GM11168 (cell line): Measurements from ENCODE around the gene SPEM3.
"Not testable (repeated sequence)": the region's sequence is repeated elsewhere in the genome, so short reads cannot be mapped to it uniquely, and the experiment has no call there.

Experiments used
- in situ Hi-C: fragments of 300-500 bp; cut with MboI; formaldehyde crosslinking; loops from one replicate; pipeline ENCODE4 v1.12.0; 2022; ENCODE audit warnings: low sequenced_read_pairs; ENCODE audit not compliant: unreplicated experiment

The SPEM3 gene

DNA sequence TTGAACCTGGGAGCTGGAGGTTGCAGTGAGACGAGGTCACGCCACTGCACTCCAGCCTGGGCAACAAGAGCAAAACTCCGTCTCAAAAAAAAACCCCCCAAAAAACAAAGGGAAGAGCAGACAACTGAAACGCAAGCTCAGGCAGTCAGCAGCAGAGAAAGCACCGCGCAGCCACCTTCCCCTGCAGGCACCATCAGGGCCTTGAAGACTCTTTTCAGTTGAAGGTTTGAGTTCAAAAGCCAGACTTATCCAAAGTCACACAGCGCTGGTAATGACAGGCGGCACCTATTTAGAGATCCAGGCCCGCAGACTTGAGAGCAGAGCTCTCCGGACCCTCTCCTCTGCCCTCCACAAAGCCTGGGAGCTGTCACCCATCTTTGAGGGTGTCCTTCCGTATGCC, 39.6 kb downstream of the SPEM3 start:
- in situ Hi-C loops: no loop called here

- in situ Hi-C loops: no loop called here
Measured at GRCh38 chr17:7468804-7469389, 40.2 kb downstream of the SPEM3 start.

DNA sequence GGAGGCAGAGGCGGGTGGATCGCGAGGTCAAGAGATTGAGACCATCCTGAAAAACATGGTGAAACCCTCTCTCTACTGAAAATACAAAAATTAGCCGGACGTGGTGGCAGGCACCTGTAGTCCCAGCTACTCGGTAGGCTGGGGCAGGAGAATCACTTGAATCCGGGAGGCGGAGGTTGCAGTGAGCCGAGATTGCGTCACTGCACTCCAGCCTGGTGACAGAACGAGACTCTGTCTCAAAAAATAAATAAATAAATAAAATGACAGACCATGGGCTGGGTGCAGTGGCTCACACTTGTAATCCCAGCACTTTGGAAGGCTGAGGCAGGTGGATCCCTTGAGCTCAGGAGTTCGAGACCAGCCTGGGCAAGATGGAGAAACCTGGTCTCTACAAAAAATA, 41.2 kb downstream of the SPEM3 start:
- in situ Hi-C loops: not testable (repeated sequence)

- in situ Hi-C loops: not testable (repeated sequence)
Measured at GRCh38 chr17:7470457-7470973, 41.9 kb downstream of the SPEM3 start.

GRCh38 chr17:7471729-7472128, 43.1 kb downstream of the SPEM3 start:
- in situ Hi-C loops: no loop called here

DNA sequence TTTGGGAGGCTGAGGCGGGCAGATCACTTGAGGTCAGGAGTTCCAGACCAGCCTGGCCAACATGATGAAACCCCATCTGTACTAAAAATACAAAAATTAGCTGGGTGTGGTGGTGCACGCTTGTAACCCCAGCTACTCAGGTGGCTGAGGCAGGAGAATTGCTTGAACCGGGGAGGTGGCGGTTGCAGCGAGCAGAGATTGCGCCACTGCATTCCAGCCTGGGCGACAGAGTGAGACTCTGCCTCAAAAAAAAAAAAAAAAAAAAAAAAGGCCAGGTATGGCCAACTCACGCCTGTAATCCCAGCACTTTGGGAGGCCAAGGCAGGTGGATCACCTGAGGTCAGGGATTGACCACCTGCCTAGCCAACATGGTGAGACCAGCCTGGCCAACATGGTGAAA, 46.1 kb downstream of the SPEM3 start:
- in situ Hi-C loops: not testable (repeated sequence)

GRCh38 chr17:7475764-7476422, 47.2 kb downstream of the SPEM3 start:
- in situ Hi-C loops: no loop called here

DNA sequence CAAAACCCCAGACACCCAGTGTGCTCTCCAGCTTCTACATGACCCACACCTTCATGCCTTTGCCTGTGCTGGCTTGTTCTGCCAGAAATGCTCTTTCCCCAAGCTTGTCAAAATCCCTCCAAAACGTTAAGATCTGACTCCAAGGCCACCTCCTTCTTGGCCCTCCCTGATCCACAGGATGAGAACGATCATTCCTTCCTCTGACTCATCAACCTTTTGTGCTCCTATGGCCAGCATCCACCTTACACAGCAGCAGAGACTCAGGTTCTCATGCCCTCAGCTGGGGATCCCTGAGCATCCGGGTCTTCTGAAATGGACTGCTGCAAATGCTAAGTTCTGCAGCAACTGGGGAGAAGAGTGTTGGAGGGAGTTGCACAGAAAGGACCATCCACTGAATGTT, 47.8 kb downstream of the SPEM3 start:
- in situ Hi-C loops: no loop called here

DNA sequence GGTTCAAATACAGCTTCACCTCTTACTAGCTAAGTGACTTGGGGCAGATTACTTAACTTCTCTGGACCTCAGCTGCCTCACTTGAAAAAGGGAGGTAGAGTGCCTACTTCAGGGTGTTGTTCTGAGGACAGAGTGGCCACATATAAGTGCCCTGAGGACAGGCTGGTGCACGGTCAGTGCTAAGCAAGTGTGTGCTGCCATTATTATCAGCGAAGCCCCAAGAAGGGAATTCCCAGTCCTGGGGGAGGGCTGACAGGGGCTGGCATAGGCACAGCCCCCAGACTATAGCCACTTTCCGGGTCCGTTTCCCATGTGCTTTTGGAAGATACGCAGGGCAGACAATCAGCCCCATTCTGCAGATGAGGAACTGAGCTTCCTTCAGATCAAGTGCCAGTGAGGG, 48.3 kb downstream of the SPEM3 start:
- in situ Hi-C loops: no loop called here

DNA sequence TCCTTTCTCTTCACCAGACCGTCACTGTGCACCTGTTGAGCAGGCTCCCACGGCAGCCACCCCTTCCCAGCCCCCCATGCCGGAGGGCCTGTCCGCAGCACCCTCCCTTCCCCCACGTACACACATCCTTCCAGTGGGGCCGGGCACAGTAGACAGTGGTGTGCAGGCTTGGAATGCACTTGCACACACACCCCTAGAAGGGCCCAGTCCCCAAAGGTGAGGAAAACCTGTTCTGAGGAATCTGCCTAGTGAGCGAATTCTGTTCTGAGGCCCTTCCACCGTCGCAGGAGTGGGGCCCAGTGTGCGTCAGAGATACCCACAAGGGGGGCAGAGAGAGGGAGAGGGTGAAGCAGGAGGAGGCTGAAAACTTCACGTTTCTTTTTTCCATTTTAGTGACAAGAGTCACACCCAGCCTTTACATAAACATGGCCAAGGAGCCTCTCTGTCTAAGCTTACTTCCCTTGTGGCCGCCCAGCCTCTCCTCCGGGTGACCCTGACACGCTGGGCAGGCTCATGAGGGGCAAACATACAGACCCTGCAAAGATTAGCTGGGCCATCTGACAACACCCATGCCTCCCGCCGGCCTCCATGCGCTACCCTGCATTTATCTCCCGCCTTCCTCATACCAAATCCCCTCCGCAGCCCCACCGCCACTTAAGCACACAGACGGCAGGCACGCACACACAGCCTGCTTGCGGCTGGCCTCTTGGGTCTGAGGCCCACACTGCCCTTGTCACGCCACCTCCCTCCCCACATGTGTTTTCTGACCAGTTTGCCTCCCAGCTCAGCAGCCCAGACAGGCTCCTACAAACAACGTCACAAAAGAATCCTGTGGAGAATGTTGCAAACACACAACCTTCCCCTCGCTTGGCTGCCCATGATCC, 49.0 kb downstream of the SPEM3 start:
- in situ Hi-C loops: no loop called here

DNA sequence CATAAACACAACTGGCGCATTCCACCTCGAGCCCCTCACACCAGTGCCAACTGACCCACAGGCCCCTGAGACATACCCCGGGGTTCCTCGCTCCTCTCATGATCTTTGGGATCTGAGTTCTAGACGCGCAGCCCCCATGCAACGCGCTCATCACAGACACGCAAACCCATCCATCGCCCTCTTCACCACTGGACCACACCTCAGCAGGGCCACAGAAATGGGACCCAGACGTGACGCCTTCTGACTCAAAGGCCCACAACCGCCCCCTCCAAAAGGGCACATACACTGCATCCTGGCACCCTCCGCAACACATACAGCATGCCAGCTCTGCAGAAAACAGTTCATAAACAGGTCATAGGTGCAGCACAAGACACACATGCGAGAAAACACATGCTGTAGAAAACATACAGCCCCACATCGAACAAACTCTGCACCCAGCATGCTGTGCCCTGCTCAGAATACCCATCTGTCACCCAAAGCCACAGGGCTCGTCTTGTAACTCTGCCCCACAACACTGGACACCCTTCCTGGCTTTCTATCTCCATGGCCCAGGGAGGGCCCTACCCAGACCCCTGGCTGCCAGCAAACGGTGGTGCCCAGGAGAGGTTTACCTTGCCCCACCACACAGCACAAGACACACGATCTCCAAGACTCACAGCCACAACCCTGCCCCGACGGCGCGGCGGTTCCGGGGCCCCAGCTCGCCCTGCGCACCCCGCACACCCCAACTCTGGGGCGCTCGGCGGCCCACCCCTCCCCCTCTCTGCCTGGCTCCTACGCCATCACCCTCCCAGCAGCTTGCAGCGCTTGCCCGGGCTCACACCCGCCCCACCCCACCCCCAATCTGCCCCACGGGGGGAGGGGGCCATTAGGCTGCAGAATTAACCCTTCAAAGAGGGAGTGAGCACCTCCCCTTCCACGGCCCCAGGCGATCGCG, 49.9 kb downstream of the SPEM3 start:
- in situ Hi-C loops: no loop called here

GRCh38 chr17:7479213-7480088, 50.8 kb downstream of the SPEM3 start, which contains the start of gene ZBTB4:
ZBTB4 (minus strand) TSS chr17:7479631; CDS start chr17:7466801, 12,830 bp downstream.
- in situ Hi-C loops: no loop called here

DNA sequence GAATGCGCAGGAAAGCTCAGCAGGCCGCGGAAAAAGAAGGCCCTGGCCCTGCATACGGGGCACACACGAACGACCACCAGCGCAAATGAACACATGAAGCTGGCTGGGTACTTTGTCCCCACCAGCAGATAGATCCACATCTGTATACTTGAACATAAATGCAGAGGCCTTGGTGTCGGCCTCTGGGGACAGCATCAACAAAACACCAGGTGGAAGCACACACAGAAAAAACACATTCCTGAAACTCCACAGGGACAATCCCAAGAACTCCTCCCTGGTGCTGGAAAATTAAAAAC, 51.4 kb downstream of the SPEM3 start:
- in situ Hi-C loops: no loop called here

GRCh38 chr17:7481275-7481674, 52.6 kb downstream of the SPEM3 start, which contains the start of gene SLC35G6:
SLC35G6 (plus strand) TSS chr17:7481446; CDS start chr17:7481517, 71 bp downstream.
- in situ Hi-C loops: not testable (repeated sequence)

DNA sequence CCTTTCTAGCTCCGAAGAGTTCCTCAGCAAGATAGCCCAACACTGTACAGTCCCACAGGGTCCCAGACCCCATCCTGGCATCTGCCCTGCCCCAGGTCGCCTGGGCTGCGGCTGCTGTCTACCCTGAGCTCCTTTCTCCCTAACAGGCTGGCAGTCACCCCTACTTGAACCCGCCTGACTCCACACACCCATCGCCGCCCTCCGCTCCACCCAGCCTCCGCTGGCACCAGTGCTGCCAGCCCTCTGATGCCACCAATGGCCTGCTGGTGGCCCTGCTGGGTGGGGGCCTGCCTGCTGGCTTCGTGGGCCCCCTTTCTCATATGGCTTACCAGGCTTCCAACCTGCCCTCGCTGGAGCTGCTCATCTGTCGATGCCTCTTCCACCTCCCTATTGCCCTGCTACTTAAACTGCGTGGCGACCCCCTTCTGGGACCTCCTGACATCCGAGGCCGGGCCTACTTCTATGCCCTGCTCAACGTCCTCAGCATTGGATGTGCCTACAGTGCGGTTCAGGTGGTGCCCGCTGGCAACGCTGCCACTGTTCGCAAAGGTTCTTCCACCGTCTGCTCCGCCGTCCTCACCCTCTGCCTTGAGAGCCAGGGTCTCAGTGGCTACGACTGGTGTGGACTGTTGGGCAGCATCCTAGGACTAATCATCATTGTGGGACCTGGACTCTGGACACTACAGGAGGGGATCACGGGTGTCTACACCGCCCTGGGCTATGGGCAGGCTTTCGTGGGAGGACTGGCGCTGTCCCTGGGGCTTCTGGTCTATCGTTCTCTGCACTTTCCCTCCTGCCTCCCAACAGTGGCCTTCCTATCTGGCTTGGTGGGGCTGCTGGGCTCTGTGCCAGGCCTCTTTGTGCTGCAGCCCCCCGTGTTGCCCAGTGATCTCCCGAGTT, 53.4 kb downstream of the SPEM3 start:
- in situ Hi-C loops: not testable (repeated sequence)
